ENCODE data around the gene NANOGP8.
"Not testable (repeated sequence)": the region's sequence is repeated elsewhere in the genome, so short reads cannot be mapped to it uniquely, and the experiment has no call there.

The NANOGP8 gene

DNA sequence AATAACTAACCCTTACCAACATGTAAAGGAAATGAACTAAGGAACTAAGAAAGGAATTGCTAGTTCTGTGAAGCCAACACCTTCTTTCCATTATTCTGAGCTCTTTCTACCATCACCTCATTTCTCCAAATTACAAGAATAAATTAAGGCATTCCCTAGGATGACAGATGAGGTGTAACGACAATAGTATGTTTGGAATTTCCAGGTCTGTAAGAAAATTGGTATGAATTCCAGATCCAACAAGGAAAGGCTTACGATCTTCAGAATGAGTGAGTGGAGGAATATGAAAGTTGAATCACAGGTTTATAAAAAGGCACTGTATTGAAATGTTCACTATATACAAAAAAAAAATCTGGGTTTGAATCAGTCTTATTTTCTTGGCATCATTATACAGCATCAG, 4.5 kb upstream of the NANOGP8 start:
- ChIA-PET CTCF (no interaction called here), POLR2A (no interaction called here)
- TF ChIP-seq ELF4 (IDR thresholded peaks at IDR 0.05) (no peak), SUZ12 (IDR thresholded peaks at IDR 0.05) (no peak), ZNF384 (IDR thresholded peaks at IDR 0.05) (no peak), PKNOX1 (IDR thresholded peaks at IDR 0.05) (no peak), L3MBTL2 (conservative IDR thresholded peaks at IDR 0.05) (no peak), HDGF (IDR thresholded peaks at IDR 0.05; ENCODE audit: borderline replicate concordance) (no peak), TARDBP (IDR thresholded peaks at IDR 0.05) (no peak)
- DNase-seq (ENCODE audit: extremely low spot score): no peak

DNA sequence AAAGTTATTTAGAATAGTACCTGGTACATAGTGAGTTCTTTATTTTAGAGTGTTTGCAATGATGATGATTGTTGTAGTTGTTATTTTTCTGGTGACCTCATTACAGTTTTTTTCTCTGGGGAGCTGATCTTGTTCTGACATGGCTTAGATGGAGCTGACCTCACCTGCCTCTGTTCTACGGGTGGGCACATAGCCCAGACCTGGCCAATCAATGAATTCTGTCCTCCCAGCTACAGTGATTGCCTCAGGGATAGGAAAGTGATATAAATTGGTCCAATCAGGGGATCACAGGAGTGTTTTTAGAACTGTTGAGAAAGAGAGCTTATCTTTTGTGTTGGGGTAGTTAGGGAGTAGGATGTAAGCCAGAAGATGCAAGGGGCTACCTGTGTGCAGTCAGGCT, 3.2 kb upstream of the NANOGP8 start:
- DNase-seq (ENCODE audit: extremely low spot score): no peak
- ChIA-PET CTCF (no interaction called here), POLR2A (no interaction called here)
- TF ChIP-seq CTBP1 (IDR thresholded peaks at IDR 0.05; ENCODE audit: borderline replicate concordance) (no peak), SUZ12 (IDR thresholded peaks at IDR 0.05) (no peak), ARNT (IDR thresholded peaks at IDR 0.05) (no peak), NFRKB (IDR thresholded peaks at IDR 0.05) (no peak), LEF1 (IDR thresholded peaks at IDR 0.05; ENCODE audit: borderline replicate concordance) (no peak), TARDBP (IDR thresholded peaks at IDR 0.05) (no peak), BHLHE40 (IDR thresholded peaks at IDR 0.05; ENCODE audit: borderline replicate concordance) (no peak), ZNF384 (IDR thresholded peaks at IDR 0.05) (no peak), HDGF (IDR thresholded peaks at IDR 0.05; ENCODE audit: borderline replicate concordance) (no peak), ELF4 (IDR thresholded peaks at IDR 0.05) (no peak), SP1 (IDR thresholded peaks at IDR 0.05) (no peak)

GRCh38 chr15:35087759-35088158, 2.7 kb upstream of the NANOGP8 start:
- POLR2A ChIA-PET: no interaction called here
- CTCF ChIA-PET: no interaction called here
- TF ChIP-seq FOXA1 (IDR thresholded peaks at IDR 0.05) (no peak), SP1 (IDR thresholded peaks at IDR 0.05) (no peak), TARDBP (IDR thresholded peaks at IDR 0.05) (no peak), BHLHE40 (IDR thresholded peaks at IDR 0.05; ENCODE audit: borderline replicate concordance) (no peak), L3MBTL2 (conservative IDR thresholded peaks at IDR 0.05) (no peak), PKNOX1 (IDR thresholded peaks at IDR 0.05) (no peak), ELF4 (IDR thresholded peaks at IDR 0.05) (no peak), ARNT (IDR thresholded peaks at IDR 0.05) (no peak), CTBP1 (IDR thresholded peaks at IDR 0.05; ENCODE audit: borderline replicate concordance) (no peak), LEF1 (IDR thresholded peaks at IDR 0.05; ENCODE audit: borderline replicate concordance) (no peak), HDGF (IDR thresholded peaks at IDR 0.05; ENCODE audit: borderline replicate concordance) (no peak), FOXK2 (IDR thresholded peaks at IDR 0.05) (no peak), ZNF384 (IDR thresholded peaks at IDR 0.05) (no peak), FOXM1 (IDR thresholded peaks at IDR 0.05; ENCODE audit: borderline replicate concordance) (no peak), NFRKB (IDR thresholded peaks at IDR 0.05) (no peak), SUZ12 (IDR thresholded peaks at IDR 0.05) (no peak)

GRCh38 chr15:35082371-35083348, 2.4 kb downstream of the NANOGP8 start:
- DNase-seq (ENCODE audit: extremely low spot score); POLR2A ChIA-PET; CTCF ChIA-PET: not testable (repeated sequence)

More at GRCh38 chr15:35087759-35088158, 2.7 kb upstream of the NANOGP8 start:
- DNase-seq (ENCODE audit: extremely low spot score): no peak

- DNase-seq (ENCODE audit: extremely low spot score); CTCF ChIA-PET; POLR2A ChIA-PET: not testable (repeated sequence)
Measured at GRCh38 chr15:35081626-35082365, 3.3 kb downstream of the NANOGP8 start.

- ChIA-PET CTCF (interaction anchor here (0.8 kb wide), 1 partner anchor 209 kb away, joined by 3 read pairs; no protein-coding TSS in a partner anchor), POLR2A (no interaction called here)
- DNase-seq (ENCODE audit: extremely low spot score): no peak
- TF ChIP-seq PKNOX1 (IDR thresholded peaks at IDR 0.05) (no peak), FOXK2 (IDR thresholded peaks at IDR 0.05) (no peak), BHLHE40 (IDR thresholded peaks at IDR 0.05; ENCODE audit: borderline replicate concordance) (no peak), ZNF384 (IDR thresholded peaks at IDR 0.05) (no peak), SP1 (IDR thresholded peaks at IDR 0.05) (no peak), ARNT (IDR thresholded peaks at IDR 0.05) (no peak), LEF1 (IDR thresholded peaks at IDR 0.05; ENCODE audit: borderline replicate concordance) (no peak), CTBP1 (IDR thresholded peaks at IDR 0.05; ENCODE audit: borderline replicate concordance) (no peak), FOXA1 (IDR thresholded peaks at IDR 0.05) (no peak), FOXM1 (IDR thresholded peaks at IDR 0.05; ENCODE audit: borderline replicate concordance) (no peak), ELF4 (IDR thresholded peaks at IDR 0.05) (no peak), NFRKB (IDR thresholded peaks at IDR 0.05) (no peak), SUZ12 (IDR thresholded peaks at IDR 0.05) (no peak), HDGF (IDR thresholded peaks at IDR 0.05; ENCODE audit: borderline replicate concordance) (no peak), L3MBTL2 (conservative IDR thresholded peaks at IDR 0.05) (no peak)
Measured at GRCh38 chr15:35080226-35080625, 4.9 kb downstream of the NANOGP8 start.
